Amniotic stem cell (primary cell): ENCODE measurements around the gene SLC43A2.
"Not testable (repeated sequence)": the region's sequence is repeated elsewhere in the genome, so short reads cannot be mapped to it uniquely, and the experiment has no call there.

Experiments used
- DNase-seq: peaks from one replicate; lab custom pipeline; 2025; lab: John Stamatoyannopoulos, UW

SLC43A2 gene

DNA sequence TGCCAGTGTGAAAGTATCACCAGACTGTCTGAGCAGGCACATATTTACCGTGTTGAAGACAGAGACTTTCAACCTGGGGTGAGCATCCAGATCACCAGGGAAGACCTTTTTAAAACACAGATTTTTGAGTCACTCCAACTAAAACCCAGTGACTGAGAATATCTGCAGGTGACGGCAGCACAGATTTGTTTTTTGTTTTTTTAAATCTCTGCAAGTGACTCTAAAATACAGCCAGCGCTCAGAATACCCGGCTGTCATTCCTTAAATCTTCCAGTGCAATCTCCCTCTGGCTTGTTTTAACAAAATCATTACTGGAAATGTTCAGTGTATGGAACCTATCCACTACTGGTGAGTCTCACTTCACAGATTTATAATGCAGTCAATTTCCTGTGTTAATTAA, 92.9 kb downstream of the SLC43A2 start:
- no peak for DNase-seq

DNA sequence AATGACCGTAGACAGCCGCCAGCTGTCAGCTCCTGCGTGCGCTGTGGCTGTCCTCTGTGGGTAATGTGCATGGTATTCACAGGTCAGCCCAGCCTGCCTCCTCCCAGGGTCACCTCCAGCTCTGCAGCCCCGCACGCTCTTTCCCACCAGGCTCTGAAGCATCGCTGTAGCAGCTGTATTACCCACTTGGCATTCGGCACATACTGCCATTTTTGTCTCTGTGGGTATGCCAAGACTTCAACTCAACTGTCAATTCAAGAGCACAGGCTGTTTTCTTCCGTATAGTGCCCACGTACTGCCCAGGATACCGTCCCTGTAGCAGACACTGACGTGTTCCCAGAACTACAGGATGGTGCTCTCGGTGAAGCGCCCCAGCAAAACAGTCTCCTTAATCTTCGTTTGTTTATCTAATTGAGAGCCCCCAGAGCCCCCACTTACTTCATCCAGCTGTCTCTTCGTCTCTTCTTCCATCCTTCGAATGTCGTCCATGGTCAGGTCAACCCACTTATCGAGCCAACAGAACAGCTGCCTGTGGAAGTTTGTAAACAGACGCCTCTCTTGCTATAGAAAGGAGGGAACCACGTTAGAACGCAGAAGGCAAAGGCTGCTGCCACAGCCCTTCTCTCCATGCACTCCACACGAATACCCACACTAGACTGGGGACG, 94.8 kb downstream of the SLC43A2 start:
- DNase-seq, result no peak

DNA sequence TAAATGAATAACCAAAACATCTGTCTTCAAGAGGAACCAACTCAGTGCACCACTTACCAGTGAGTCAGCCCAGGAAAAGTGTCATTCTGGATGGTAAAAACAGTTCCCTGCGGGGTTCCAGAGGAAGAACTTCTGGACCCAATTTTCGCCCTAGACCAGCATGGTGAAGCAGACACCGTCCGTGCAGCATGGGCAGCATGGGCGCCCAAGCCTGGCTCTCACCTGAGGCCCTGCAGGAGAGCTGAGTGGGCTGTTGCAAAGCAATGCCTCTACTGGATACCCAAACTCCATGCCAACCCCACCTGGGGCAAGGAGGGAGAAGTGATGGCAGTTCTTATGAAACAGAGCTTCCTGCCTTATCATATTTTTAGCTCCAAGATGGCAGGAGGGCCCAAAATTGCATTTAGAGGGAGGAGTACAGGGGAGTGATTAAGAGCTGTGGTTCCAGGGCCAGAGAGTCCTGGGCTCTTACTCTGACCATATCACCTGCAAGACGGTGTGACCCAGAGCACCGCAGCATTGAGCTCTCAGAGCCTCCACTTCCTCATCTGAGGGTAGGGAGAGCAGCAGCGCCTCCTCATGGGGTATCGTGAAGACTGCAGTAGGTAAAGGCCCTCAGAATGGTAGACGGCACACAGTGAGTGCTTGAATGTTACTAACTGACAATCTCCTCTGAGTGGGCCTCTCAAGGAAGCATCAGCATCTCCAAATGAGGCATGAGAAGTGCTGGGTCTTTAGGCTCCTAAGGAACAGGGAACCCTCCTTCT, 95.6 kb downstream of the SLC43A2 start:
- DNase-seq, result no peak

DNA sequence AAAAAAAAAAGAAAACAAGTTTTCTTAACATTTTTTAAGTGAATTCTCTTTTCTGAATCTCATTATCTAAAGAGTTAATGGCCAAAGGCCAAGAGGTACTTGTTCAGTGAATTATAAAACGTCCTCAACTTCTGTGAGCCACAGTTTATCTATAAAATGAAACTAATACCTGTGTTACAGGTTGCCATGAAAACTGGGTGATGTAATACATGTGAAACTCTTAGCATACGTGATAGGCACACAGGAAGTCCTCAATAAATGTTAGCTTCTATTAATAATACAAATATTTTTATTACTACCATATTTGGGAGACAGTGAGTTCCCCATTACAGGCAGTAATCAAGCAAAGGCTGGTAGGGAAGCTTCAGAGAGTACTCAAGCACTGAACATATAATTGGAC, 98.8 kb downstream of the SLC43A2 start:
- no peak for DNase-seq

DNA sequence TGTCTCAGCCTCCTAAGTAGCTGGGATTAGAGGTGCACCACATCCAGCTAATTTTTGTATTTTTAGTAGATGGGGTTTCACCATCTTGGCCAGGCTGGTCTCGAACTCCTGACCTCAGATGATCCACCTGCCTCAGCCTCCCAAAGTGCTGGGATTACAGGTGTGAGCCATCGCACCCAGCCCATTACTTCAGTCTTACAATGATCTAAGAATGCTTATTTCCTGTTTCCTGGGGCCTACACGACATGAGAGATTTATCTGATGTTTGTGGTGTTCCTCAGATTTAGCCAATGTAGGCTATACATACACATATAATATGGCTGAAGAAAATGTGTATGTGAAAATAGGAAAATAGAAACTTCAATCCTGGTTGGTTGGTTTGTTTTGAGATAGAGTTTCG, 101.8 kb downstream of the SLC43A2 start:
- not testable (repeated sequence) for DNase-seq

DNA sequence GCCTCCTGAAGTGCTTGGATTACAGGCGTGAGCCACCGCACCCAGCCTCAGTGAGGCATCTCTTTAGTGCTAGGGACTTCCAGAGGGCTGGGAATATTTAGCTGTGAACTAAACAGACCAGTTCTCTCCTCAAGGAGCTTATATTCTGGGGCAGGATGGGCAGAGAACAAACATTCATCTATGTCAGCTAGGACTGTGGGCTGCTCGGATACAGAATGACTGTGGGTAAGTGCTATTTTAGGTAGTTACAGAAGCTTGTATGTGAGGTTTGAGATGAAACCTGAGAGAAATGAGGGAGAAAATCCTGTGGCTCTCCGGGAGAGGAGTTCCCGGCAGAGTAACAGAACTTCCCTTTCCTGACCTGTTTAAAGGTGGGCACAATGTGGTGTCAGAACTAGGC, 106.0 kb downstream of the SLC43A2 start:
- no peak for DNase-seq

DNA sequence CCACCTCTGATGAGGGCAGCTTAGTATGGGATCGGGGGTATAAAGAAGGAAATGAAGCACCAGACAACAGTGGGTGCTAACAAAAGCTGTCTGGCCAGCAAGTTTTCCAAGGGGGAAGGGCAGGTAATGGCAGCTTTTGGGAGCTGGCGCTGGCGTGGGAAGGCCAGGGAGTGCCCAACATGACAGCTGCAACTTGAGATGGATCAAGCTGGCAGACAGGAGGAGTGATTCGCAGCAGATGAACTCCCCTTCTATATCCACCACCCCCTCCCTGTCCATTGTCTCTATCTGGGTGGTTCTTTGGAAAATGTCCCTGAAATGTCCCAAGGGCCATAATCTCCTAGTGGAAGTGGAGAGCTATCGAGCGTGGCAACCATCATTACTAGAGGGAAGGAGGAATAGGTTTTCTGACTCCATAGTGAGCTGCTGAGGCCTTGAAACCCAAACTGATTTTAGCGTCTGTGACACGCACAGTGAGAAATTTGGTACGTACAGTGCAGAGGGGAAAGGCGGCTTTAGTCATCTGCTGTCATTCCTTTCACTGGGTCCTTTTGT, 107.5 kb downstream of the SLC43A2 start:
- DNase-seq, result no peak

DNA sequence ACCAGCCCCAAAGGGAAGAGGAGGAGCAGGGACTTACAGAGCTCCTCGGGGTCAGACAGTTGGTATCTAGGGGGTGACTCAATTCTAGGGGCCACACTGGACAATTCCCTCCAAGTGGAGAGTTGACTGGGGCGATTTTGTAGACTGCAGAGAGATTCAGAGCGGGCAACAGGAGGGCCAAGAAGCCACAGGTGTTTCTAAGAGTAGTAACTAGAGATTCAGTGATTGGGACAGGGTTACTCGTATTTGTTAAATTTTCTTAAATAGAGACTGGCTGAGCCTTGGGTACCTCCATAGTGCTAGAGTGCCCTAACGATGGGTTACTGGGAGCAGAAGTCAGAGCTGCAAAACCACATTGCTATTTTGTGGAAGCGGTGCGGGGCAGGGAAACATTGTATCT, 109.0 kb downstream of the SLC43A2 start:
- DNase-seq, result no peak
